WTC11 (cell line): ENCODE data around the gene SLC35F1. TPM values are rescaled to one million over a fixed set of nuclear protein-coding genes. Genes with fewer than 3 reads are reported as not detected.

Source experiments
- ATAC-seq: fragments of 200-7000 bp; cut with Tn5 transposase; 2 replicates; pipeline ENCODE4 v1.10.0; 2021; ENCODE audit warnings: mild to moderate bottlenecking, moderate library complexity
- CTCF ChIA-PET: fragments of 300-600 bp; sonication (Branson Sonifier 250); formaldehyde crosslinking; loops from one replicate; lab custom pipeline; 2021; ENCODE audit warnings: antibody characterized with exemption; lab: Charles Lee
- POLR2A ChIA-PET: fragments of 350-600 bp; sonication (Branson Sonifier 250); formaldehyde crosslinking; loops from one replicate; lab custom pipeline; 2021; ENCODE audit warnings: antibody characterized with exemption; lab: Charles Lee
- DNase-seq: peaks from one replicate; pipeline ENCODE4 v3.0.0; 2021; ENCODE audit warnings: low spot score
- H3K27ac Mint-ChIP-seq: 2 replicates; pipeline ENCODE4 v1.8.0; 2021; ENCODE audit warnings: mixed read lengths
- H3K27me3 Mint-ChIP-seq: 2 replicates; pipeline ENCODE4 v1.8.0; 2021; ENCODE audit warnings: low read depth, mild to moderate bottlenecking, moderate library complexity, mixed read lengths
- H3K36me3 Mint-ChIP-seq: 2 replicates; pipeline ENCODE4 v1.8.0; 2021; ENCODE audit warnings: mixed read lengths
- H3K4me1 Mint-ChIP-seq: 2 replicates; pipeline ENCODE4 v1.8.0; 2022; ENCODE audit warnings: mixed read lengths
- H3K4me3 Mint-ChIP-seq: 2 replicates; pipeline ENCODE4 v1.8.0; 2021; ENCODE audit warnings: mild to moderate bottlenecking, moderate library complexity, mixed read lengths
- H3K9me3 Mint-ChIP-seq: 2 replicates; pipeline ENCODE4 v1.8.0; 2021; ENCODE audit warnings: mixed read lengths
- ATF1 ChIP-seq: sonication (generic); formaldehyde crosslinking; IDR thresholded peaks from 2 replicates; pipeline ENCODE4 v1.8.1; 2023; ENCODE audit warnings: mild to moderate bottlenecking, moderate library complexity, missing genetic modification reagents
- CBFB ChIP-seq: sonication (generic); formaldehyde crosslinking; IDR thresholded peaks from 2 replicates; pipeline ENCODE4 v1.8.1; 2022; ENCODE audit warnings: mild to moderate bottlenecking, low read depth, missing genetic modification reagents
- CREB1 ChIP-seq: sonication (generic); formaldehyde crosslinking; IDR thresholded peaks from 2 replicates; pipeline ENCODE4 v1.8.0; 2023; ENCODE audit warnings: mild to moderate bottlenecking, missing genetic modification reagents
- CREM ChIP-seq: sonication (generic); formaldehyde crosslinking; IDR thresholded peaks from 2 replicates; pipeline ENCODE4 v1.8.1; 2022; ENCODE audit warnings: mild to moderate bottlenecking, missing genetic modification reagents, moderate library complexity
- FOXP1 ChIP-seq: sonication (generic); formaldehyde crosslinking; IDR thresholded peaks from 2 replicates; pipeline ENCODE4 v1.8.0; 2022; ENCODE audit warnings: missing genetic modification reagents, mild to moderate bottlenecking, moderate library complexity, borderline replicate concordance
- KAT7 ChIP-seq: sonication (generic); formaldehyde crosslinking; IDR thresholded peaks from 2 replicates; pipeline ENCODE4 v1.8.1; 2023; ENCODE audit warnings: missing genetic modification reagents, mild to moderate bottlenecking, borderline replicate concordance
- SMAD3 ChIP-seq: sonication (generic); formaldehyde crosslinking; IDR thresholded peaks from 2 replicates; pipeline ENCODE4 v1.8.0; 2022; ENCODE audit warnings: missing genetic modification reagents, mild to moderate bottlenecking, borderline replicate concordance
- SOX15 ChIP-seq: fragments of 250-450 bp; sonication (Bioruptor Pico); IDR thresholded peaks from 2 replicates; pipeline ENCODE4 v1.9.0; 2021; ENCODE audit warnings: mild to moderate bottlenecking
- TEAD1 ChIP-seq: sonication (generic); formaldehyde crosslinking; IDR thresholded peaks from 2 replicates; pipeline ENCODE4 v1.8.0; 2022; ENCODE audit warnings: mild to moderate bottlenecking, missing genetic modification reagents
- ZNF121 ChIP-seq: sonication (generic); formaldehyde crosslinking; IDR thresholded peaks from 2 replicates; pipeline ENCODE4 v1.8.0; 2023; ENCODE audit warnings: missing genetic modification reagents
- ZNF219 ChIP-seq: sonication (generic); formaldehyde crosslinking; IDR thresholded peaks from 2 replicates; pipeline ENCODE4 v1.8.0; 2023; ENCODE audit warnings: missing genetic modification reagents, mild to moderate bottlenecking, borderline replicate concordance
- total RNA-seq: library from RNA; stranded (reverse); gene quantifications from 3 replicates; pipeline ENCODE4 v1.2.3, GENCODE V29; 2021
- TF ChIP-seq, protein P1 (sequence below): fragments of 250-450 bp; sonication (Bioruptor Pico); IDR thresholded peaks from 2 replicates; pipeline ENCODE4 v1.9.0; 2021; ENCODE audit warnings: mild to moderate bottlenecking, borderline replicate concordance
- TF ChIP-seq, protein P2 (sequence below): fragments of 250-450 bp; sonication (Bioruptor Pico); IDR thresholded peaks from 2 replicates; pipeline ENCODE4 v1.8.0; 2021; ENCODE audit warnings: mild to moderate bottlenecking
- TF ChIP-seq, protein P3 (sequence below): sonication (generic); formaldehyde crosslinking; IDR thresholded peaks from 2 replicates; pipeline ENCODE4 v1.8.1; 2023; ENCODE audit warnings: mild to moderate bottlenecking, missing genetic modification reagents, moderate library complexity
- TF ChIP-seq, protein P4 (sequence below): sonication (generic); formaldehyde crosslinking; IDR thresholded peaks from 2 replicates; pipeline ENCODE4 v1.8.0; 2022; ENCODE audit warnings: mild to moderate bottlenecking, missing genetic modification reagents
- TF ChIP-seq, protein P5 (sequence below): sonication (generic); formaldehyde crosslinking; IDR thresholded peaks from 2 replicates; pipeline ENCODE4 v1.8.1; 2022; ENCODE audit warnings: mild to moderate bottlenecking, moderate library complexity, missing genetic modification reagents
- TF ChIP-seq, protein P6 (sequence below): sonication (generic); formaldehyde crosslinking; IDR thresholded peaks from 2 replicates; pipeline ENCODE4 v1.8.1; 2023; ENCODE audit warnings: mild to moderate bottlenecking, missing genetic modification reagents
- TF ChIP-seq, protein P7 (sequence below): sonication (generic); formaldehyde crosslinking; IDR thresholded peaks from 2 replicates; pipeline ENCODE4 v1.8.1; 2023; ENCODE audit warnings: mild to moderate bottlenecking, missing genetic modification reagents, borderline replicate concordance

Gene SLC35F1
- total RNA-seq, 1 experiment from 2014 or later: 11.0 TPM

DNA sequence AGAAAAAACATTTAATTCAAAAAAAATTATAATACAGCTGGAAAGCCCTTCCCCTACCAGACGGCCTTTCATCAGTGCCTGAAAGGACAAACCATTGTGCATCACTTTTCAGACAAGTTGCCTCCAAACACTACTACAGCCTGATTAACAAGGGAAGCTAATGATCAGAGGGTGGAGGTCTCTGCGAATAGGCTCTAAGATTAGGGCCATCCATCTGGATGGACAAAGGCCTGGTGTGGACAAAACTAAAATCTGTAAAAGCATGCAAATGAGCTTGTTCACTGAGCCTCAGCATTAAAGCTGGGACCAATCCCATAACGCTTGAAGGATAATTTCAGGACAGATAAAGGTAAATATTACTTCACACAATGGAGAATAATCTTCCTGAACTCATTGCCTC, 412.4 kb downstream of the SLC35F1 start:
- ChIA-PET CTCF (no interaction called here), POLR2A (no interaction called here)
- Mint-ChIP-seq H3K9me3 (no peaks in the 10 kb centered on the region), H3K4me1 (peaks cover 24% of the 10 kb centered on the region), H3K27ac (no peak overlapping the region), H3K27me3 (no peaks in the 10 kb centered on the region), H3K36me3 (no peaks in the 10 kb centered on the region), H3K4me3 (no peak overlapping the region)
- no peak for DNase-seq
- TF ChIP-seq CREB1 (CRISPR knock-in tag) (no peak), TEAD1 (CRISPR knock-in tag) (no peak), ZNF219 (CRISPR knock-in tag) (no peak), CREM (CRISPR knock-in tag) (no peak), KAT7 (CRISPR knock-in tag) (no peak), SOX15 (CRISPR knock-in tag) (no peak)
- TF ChIP-seq, protein P1, sequence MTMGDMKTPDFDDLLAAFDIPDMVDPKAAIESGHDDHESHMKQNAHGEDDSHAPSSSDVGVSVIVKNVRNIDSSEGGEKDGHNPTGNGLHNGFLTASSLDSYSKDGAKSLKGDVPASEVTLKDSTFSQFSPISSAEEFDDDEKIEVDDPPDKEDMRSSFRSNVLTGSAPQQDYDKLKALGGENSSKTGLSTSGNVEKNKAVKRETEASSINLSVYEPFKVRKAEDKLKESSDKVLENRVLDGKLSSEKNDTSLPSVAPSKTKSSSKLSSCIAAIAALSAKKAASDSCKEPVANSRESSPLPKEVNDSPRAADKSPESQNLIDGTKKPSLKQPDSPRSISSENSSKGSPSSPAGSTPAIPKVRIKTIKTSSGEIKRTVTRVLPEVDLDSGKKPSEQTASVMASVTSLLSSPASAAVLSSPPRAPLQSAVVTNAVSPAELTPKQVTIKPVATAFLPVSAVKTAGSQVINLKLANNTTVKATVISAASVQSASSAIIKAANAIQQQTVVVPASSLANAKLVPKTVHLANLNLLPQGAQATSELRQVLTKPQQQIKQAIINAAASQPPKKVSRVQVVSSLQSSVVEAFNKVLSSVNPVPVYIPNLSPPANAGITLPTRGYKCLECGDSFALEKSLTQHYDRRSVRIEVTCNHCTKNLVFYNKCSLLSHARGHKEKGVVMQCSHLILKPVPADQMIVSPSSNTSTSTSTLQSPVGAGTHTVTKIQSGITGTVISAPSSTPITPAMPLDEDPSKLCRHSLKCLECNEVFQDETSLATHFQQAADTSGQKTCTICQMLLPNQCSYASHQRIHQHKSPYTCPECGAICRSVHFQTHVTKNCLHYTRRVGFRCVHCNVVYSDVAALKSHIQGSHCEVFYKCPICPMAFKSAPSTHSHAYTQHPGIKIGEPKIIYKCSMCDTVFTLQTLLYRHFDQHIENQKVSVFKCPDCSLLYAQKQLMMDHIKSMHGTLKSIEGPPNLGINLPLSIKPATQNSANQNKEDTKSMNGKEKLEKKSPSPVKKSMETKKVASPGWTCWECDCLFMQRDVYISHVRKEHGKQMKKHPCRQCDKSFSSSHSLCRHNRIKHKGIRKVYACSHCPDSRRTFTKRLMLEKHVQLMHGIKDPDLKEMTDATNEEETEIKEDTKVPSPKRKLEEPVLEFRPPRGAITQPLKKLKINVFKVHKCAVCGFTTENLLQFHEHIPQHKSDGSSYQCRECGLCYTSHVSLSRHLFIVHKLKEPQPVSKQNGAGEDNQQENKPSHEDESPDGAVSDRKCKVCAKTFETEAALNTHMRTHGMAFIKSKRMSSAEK (CRISPR knock-in tag): no peak
- TF ChIP-seq, protein P2, sequence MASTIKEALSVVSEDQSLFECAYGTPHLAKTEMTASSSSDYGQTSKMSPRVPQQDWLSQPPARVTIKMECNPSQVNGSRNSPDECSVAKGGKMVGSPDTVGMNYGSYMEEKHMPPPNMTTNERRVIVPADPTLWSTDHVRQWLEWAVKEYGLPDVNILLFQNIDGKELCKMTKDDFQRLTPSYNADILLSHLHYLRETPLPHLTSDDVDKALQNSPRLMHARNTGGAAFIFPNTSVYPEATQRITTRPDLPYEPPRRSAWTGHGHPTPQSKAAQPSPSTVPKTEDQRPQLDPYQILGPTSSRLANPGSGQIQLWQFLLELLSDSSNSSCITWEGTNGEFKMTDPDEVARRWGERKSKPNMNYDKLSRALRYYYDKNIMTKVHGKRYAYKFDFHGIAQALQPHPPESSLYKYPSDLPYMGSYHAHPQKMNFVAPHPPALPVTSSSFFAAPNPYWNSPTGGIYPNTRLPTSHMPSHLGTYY: no peak
- TF ChIP-seq, protein P3, sequence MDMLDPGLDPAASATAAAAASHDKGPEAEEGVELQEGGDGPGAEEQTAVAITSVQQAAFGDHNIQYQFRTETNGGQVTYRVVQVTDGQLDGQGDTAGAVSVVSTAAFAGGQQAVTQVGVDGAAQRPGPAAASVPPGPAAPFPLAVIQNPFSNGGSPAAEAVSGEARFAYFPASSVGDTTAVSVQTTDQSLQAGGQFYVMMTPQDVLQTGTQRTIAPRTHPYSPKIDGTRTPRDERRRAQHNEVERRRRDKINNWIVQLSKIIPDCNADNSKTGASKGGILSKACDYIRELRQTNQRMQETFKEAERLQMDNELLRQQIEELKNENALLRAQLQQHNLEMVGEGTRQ (CRISPR knock-in tag): no peak
- TF ChIP-seq, protein P4, sequence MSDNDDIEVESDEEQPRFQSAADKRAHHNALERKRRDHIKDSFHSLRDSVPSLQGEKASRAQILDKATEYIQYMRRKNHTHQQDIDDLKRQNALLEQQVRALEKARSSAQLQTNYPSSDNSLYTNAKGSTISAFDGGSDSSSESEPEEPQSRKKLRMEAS (CRISPR knock-in tag): no peak
- TF ChIP-seq, protein P5, sequence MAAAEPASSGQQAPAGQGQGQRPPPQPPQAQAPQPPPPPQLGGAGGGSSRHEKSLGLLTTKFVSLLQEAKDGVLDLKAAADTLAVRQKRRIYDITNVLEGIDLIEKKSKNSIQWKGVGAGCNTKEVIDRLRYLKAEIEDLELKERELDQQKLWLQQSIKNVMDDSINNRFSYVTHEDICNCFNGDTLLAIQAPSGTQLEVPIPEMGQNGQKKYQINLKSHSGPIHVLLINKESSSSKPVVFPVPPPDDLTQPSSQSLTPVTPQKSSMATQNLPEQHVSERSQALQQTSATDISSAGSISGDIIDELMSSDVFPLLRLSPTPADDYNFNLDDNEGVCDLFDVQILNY (CRISPR knock-in tag): no peak
- ATAC-seq: no peak

DNA sequence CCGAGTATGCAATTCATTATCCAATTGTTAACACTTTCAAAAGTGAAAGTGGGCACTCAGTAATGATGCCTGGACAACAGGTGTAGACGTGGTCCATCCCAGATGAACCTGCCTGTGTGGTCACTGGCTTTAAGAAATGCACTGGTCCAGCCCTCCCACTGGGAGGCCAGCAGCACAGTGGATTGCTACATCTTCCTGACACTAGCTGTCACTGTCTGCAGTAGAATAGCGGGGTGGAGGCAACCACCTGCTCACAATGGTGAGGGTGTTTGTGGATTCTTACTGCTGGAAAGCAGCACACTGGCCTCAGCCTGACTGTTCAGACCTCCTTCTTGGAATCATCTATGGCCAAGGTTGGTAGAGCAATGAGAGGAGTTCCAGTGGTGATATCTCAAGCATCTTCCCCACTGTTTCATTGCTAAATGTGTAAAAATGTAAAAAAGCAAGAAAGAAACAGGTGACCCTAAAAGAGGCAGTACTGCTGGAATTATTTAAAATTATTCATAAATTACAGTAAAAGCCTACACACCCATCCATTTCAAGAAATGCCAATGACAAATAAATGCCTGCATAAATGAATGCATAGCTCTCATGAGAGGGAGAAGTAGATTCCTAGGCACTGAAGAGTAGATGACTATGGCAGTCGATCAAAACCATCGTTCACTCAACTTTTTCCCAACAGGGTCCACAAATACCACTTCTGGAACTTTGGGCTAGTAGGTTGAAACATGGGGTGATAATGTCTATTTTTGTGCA, 413.0 kb downstream of the SLC35F1 start:
- peak; percentile 36; the same call in 1 of the 2 replicates for ATAC-seq

DNA sequence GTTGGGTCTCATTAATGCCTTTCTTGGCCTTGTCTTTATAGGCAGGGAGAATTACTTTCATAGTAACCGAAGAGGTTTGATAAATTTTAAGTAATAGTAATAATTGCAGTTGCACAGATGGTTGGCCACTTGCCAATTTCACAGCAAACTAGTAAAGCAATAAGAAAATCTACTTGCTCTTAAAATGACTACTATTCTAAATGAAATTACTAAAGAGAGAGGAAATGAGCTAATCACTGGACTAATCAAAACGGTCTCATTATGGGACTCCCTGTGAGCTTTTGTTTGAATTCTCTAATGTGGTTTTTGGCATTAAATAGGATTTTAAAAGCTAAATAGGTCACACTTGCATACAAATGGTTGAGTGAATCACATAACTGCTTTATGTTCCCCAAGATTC, 413.6 kb downstream of the SLC35F1 start:
- no peak overlapping the region for H3K27ac Mint-ChIP-seq
- DNase-seq (no peak), ATAC-seq (no peak)
- no peaks in the 10 kb centered on the region for H3K36me3 Mint-ChIP-seq
- ChIA-PET CTCF (interaction anchor here (1.6 kb wide), 1 partner anchor 10 kb away, joined by 4 read pairs; no protein-coding TSS in a partner anchor), POLR2A (no interaction called here)
- H3K4me1 Mint-ChIP-seq: peaks cover 35% of the 10 kb centered on the region
- peaks cover 3% of the 10 kb centered on the region; the same call in 1 of the 2 replicates for H3K9me3 Mint-ChIP-seq
- H3K27me3 Mint-ChIP-seq: no peaks in the 10 kb centered on the region
- H3K4me3 Mint-ChIP-seq: no peak overlapping the region
- no peak for TF ChIP-seq SMAD3 (CRISPR knock-in tag)
- TF ChIP-seq ZNF121 (CRISPR knock-in tag): no peak
- TF ChIP-seq, protein P6, sequence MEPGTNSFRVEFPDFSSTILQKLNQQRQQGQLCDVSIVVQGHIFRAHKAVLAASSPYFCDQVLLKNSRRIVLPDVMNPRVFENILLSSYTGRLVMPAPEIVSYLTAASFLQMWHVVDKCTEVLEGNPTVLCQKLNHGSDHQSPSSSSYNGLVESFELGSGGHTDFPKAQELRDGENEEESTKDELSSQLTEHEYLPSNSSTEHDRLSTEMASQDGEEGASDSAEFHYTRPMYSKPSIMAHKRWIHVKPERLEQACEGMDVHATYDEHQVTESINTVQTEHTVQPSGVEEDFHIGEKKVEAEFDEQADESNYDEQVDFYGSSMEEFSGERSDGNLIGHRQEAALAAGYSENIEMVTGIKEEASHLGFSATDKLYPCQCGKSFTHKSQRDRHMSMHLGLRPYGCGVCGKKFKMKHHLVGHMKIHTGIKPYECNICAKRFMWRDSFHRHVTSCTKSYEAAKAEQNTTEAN: no peak
- TF ChIP-seq ATF1: no peak
- TF ChIP-seq, protein P7, sequence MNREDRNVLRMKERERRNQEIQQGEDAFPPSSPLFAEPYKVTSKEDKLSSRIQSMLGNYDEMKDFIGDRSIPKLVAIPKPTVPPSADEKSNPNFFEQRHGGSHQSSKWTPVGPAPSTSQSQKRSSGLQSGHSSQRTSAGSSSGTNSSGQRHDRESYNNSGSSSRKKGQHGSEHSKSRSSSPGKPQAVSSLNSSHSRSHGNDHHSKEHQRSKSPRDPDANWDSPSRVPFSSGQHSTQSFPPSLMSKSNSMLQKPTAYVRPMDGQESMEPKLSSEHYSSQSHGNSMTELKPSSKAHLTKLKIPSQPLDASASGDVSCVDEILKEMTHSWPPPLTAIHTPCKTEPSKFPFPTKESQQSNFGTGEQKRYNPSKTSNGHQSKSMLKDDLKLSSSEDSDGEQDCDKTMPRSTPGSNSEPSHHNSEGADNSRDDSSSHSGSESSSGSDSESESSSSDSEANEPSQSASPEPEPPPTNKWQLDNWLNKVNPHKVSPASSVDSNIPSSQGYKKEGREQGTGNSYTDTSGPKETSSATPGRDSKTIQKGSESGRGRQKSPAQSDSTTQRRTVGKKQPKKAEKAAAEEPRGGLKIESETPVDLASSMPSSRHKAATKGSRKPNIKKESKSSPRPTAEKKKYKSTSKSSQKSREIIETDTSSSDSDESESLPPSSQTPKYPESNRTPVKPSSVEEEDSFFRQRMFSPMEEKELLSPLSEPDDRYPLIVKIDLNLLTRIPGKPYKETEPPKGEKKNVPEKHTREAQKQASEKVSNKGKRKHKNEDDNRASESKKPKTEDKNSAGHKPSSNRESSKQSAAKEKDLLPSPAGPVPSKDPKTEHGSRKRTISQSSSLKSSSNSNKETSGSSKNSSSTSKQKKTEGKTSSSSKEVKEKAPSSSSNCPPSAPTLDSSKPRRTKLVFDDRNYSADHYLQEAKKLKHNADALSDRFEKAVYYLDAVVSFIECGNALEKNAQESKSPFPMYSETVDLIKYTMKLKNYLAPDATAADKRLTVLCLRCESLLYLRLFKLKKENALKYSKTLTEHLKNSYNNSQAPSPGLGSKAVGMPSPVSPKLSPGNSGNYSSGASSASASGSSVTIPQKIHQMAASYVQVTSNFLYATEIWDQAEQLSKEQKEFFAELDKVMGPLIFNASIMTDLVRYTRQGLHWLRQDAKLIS (CRISPR knock-in tag): no peak

More for the DNA sequence above, 413.0 kb downstream of the SLC35F1 start:
- ChIA-PET POLR2A (no interaction called here), CTCF (interaction anchor here (1.6 kb wide), 1 partner anchor 11 kb away, joined by 4 read pairs; no protein-coding TSS in a partner anchor)
- H3K4me3 Mint-ChIP-seq: no peak overlapping the region
- H3K36me3 Mint-ChIP-seq: no peaks in the 10 kb centered on the region
- peaks cover 30% of the 10 kb centered on the region for H3K4me1 Mint-ChIP-seq
- no peak overlapping the region for H3K27ac Mint-ChIP-seq
- DNase-seq: peak; percentile 31
- H3K9me3 Mint-ChIP-seq: no peaks in the 10 kb centered on the region
- H3K27me3 Mint-ChIP-seq: no peaks in the 10 kb centered on the region
- TF ChIP-seq FOXP1 (CRISPR knock-in tag) (no peak), CBFB (no peak)
- TF ChIP-seq, protein P4 (CRISPR knock-in tag): no peak
